ENCODE data around the gene ORMDL3.
A peak's percentile ranks its signal among the peaks of the same experiment; 100 is the strongest.
"Not testable (repeated sequence)": the region's sequence is repeated elsewhere in the genome, so short reads cannot be mapped to it uniquely, and the experiment has no call there.

ORMDL3 gene

GRCh38 chr17:39924691-39925055, 2.7 kb downstream of the ORMDL3 start:
- no peak for DNase-seq (ENCODE audit: low read depth)

DNA sequence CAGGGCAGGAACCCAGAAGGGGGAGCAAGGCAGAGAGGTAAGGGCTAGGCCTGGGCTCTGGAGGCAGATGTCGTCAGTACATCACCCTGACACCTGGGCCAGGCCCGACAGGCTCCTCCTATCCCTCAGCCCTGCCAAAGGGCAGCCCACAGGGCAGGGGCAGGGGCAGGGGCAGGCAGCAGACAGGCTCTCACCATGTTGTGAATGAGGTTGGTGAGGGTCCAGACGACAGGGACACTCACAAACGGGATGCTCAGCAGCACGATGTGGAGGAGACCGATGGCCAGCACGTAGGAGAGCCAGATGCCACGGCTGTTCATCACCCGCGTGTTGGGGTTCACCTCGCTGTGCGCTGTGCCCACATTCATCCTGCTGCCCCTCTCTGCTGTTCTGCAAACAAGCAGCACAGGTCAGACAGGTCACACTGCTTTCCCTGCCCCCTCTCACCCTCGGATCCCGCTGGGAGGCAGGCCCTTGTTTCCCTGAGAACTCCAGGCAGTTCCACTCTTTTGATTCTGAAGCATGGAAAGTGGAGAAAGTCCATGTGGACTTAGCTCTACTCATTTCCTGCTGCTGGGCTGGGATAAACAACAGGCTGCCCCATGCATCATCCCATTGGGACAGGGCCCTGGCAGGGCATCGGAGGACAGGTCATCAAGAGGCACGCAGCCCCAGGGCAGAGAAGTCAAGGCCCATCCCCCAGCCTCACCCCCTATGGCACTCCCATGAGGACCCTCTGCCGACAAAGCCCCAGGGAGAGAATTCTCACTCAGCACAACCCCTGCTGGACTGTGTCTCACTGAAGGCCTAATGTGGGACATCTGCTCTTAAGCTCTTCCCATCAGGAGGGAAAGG, 3.3 kb downstream of the ORMDL3 start:
- no peak for DNase-seq (ENCODE audit: low read depth)

DNA sequence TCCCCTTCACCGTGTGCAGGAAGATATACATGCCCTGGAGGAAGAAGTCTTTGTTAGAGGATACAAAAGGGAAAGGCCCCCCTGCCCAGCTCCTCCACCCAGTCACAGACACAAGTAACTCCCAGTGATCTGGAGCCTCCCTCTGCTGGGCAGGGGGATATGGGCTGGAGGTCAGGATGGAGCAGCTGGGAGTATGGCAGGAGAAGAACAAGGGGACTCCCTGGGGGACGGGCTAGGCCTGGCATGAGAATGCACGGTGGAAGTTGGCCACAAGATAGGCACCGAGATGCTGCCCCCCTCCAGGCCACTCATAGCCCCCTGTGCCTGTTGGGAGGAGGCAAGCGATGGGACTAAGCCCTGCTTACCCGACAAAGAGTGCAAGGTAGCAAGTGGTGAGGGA, 4.2 kb downstream of the ORMDL3 start:
- no peak for DNase-seq (ENCODE audit: low read depth)

- no peak for DNase-seq (ENCODE audit: low read depth)
Observed at GRCh38 chr17:39922006-39922405, 5.4 kb downstream of the ORMDL3 start.

DNA sequence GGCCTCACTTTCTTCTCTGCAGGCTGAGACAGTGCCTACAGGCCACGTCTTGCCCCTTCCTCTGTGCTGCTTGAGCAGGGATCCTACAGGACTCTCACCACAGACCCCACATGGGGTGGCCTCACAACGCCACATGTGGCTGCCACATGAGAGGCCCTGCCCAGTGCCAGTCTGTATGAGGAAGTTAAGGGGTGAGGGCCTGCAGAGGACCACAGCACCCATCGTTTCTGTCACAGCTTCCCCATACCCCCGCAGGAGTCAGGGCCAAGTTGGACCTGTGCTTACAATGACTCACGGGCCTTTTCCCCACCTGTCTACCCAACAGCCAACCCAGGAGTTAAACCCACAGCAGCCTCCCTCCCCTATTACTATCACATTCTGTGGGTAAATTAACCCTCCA, 6.1 kb downstream of the ORMDL3 start:
- no peak for DNase-seq (ENCODE audit: low read depth)

DNA sequence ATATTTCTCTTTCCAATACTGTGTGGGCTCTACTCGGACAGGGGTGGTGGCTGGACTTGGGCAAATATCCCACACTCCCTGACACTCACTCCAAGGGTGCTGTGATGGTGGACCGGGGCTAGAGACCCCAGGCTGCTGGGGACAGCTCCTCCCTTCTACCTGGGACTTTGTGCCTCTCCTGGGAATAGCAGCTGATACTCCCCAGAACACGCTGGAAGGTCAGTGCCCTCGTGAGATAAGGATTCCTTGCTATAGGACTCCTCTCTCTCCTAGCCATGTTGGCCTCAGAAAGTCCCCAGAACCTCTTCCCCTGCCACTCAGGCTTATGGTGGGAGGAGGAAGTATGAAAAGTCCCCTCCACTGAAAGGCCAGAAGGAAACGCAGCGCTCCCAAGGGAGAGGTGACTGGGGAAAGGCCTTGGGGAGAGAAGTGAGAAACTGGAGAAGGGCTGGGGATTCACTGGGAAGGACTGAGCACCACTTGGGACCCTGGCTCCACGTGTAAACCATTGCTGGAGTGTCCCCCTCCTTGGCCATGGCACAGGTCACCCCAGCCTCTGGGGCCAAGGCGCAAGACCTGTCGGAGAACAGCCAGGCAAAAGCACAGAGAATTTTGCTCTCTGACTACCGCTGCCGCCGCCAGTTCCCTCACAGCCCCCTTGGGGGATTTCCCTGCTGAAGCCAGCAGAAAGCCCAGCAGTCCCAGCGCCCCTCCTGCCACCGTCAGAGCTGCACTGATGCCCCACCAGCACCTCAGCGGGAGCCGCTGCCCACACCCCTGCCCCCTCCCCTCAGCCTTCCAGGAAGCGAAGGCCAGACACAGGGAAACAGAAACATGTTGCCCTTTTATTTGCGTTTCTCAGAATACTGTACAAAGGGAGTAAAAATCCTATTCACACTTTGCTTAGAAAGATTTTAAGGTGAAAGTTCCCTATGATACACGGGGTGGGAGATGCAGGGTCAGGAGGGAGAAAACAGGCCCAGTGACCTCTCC, 6.9 kb downstream of the ORMDL3 start:
- peak; percentile 21 for DNase-seq (ENCODE audit: low read depth)

DNA sequence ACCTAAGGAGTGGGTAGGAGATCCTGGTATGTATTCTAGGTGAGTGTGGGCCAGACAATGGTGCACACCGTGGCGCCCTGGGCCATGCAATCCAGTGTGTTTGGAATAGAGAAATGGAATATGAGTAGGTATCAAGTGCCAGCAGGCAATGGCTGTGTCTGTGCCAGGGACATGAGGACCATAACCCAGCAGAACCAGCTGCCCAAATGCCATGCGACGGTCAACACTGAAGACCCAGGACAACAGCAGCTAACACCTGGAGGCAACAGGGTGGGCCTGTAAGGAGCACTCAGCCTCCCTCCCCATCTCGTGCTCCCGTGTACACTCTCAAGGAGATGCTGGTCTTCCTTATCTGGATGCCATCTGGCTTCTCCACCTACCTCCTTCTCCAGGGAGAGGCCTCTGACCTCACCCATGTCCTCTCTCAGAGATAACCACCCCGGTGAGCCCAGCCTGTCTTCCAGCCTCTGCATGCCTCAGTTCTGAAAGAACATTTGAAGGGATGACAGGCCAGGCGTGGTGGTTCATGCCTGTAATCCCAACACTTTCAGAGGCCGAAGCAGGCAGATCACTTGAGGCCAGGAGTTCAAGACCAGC, 8.2 kb downstream of the ORMDL3 start:
- no peak for DNase-seq (ENCODE audit: low read depth)

DNA sequence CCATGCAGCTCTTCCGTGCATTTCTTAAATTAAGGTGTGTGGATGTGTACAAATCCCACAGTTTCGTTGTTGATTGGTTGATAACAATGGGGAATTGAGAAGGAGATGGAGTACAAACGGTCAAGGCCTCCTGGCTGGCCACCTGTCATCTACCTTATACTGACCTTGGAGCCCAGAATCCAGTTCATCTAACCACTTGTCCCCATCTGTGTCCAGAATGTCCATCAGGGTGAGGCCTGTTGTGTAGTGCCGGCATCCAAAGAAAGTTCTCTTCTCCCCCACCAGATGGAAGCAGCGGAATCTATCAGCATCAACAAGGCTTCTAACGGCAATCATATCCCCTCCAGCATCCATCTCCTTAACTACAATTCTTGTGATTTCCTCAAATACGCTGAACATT, 10.5 kb downstream of the ORMDL3 start:
- no peak for DNase-seq (ENCODE audit: low read depth)

DNA sequence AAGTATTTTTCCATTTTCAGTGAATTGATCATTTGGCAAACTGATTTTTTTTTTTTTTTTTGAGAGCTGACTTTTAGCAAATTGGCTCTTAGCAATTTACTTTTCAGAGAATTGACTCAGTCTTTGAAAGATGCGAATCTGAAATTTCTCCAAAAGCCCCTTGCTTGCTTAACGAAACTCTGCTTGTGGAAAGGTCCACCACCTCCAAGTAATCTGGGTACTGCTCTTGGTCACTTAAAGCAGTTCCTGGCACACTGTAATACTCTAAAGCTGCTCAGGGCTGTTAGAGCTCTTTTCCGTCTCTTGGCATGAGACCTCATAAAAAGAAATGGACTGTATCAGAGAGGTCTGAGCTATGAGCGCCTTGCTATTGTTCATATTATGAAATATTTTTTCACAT, 11.8 kb downstream of the ORMDL3 start:
- DNase-seq (ENCODE audit: low read depth), result no peak

- no peak for DNase-seq (ENCODE audit: low read depth)
Observed at GRCh38 chr17:39913989-39914388, 13.4 kb downstream of the ORMDL3 start.

DNA sequence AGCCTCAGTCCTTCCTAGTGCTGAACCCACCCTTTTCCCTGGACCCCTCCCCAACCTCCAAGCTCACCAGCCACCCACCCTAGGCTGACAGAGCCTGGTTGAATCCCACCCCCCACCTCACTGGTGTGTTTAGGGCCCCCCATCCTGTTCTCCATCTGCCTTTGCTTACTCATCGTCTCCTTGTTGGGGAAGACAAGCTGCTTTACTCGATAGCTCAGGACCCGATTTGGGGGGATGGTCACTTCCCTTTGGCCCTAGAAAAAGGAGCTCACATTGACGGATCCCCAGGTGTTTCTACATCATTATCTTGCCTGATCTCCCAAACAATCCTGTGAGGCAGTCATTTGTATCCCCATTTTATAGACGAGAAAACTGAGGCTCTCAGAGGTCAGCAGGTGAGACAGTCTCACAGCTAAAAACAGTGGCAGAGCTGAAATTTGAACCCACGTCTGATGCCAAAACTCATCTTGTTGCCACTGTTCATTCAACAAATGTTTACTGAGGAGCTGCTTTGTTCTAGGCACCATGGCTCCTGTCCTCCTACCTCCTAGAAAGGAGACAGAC, 18.5 kb downstream of the ORMDL3 start:
- no peak for DNase-seq (ENCODE audit: low read depth)

GRCh38 chr17:39904990-39905288, 22.5 kb downstream of the ORMDL3 start:
- DNase-seq (ENCODE audit: low read depth), result no peak

GRCh38 chr17:39903158-39903884, 24.1 kb downstream of the ORMDL3 start:
- DNase-seq (ENCODE audit: low read depth), result no peak

DNA sequence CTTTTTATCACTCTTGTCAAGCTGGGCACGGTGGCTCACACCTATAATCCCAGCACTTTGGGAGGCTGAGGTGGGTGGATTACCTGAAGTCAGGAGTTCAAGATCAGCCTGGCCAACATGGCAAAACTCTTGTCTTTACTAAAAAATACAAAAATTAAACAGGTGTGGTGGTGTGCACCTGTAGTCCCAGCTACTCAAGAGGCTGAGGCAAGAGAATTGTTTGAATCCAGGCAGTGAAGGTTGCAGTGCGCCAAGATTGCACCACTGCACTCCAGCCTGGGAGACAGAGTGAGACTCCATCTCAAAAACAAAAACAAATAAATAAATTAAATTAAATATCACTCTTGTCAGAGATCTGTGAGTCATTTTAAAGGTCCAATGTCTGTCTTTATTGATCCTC, 25.4 kb downstream of the ORMDL3 start:
- not testable (repeated sequence) for DNase-seq (ENCODE audit: low read depth)

- DNase-seq (ENCODE audit: low read depth), result no peak
Observed at GRCh38 chr17:39899215-39899614, 28.2 kb downstream of the ORMDL3 start.

DNA sequence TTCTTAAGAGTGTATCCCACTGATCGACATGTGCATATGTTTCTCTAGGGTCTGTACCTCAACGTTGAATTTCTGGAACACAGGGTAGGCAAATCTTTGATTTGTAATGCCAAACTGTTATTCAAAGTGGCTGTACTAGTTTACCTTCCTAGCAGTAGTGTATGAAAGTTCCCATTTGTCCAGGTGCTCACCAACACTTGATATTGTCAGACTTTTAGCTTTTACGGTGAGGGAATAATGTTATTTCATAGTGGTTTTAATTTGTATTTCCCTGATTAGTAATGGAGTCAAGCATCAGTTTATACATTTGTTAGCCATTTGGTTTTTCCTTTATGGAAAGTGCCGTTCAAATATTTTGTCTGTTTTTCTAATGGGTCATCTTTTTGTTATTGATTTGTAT, 29.3 kb downstream of the ORMDL3 start:
- DNase-seq (ENCODE audit: low read depth), result no peak

- no peak for DNase-seq (ENCODE audit: low read depth)
Observed at GRCh38 chr17:39894681-39895376, 32.6 kb downstream of the ORMDL3 start.

GRCh38 chr17:39889200-39889599, 38.2 kb downstream of the ORMDL3 start:
- DNase-seq (ENCODE audit: low read depth), result no peak

DNA sequence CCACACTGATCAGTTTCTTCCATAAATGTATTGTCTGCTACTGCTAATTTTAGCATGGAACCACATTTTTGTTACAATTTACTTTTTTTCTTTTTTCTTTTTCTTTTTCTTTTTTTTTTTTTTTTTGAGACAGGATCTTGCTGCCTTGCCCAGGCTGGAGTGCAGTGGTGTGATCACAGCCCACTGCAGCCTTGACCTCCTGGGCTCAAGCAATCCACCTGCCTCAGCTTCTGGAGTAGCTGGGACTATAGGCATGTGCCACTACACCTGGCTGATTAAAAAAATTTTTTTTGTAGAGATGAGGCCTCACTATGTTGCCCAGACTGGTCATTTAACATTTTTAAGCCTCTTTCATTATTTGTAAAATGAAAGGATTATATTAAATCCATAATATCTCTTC, 40.3 kb downstream of the ORMDL3 start:
- DNase-seq (ENCODE audit: low read depth), result no peak

GRCh38 chr17:39886102-39886501, 41.3 kb downstream of the ORMDL3 start:
- not testable (repeated sequence) for DNase-seq (ENCODE audit: low read depth)

GRCh38 chr17:39872751-39873150, 54.6 kb downstream of the ORMDL3 start:
- no peak for DNase-seq (ENCODE audit: low read depth)
